HepG2 (cell line): Measurements from ENCODE around the gene REM2. TPM values are rescaled to one million over a fixed set of nuclear protein-coding genes. Genes with fewer than 3 reads are reported as not detected.

Experiments used
- CREB1 ChIP-seq, 2 experiments: fragments of 450-650 bp in 1 of 2; IDR thresholded peaks; 2 replicates each; pipeline ENCODE4 v1.6.1; 2016 to 2017; ENCODE audit warnings: control low read depth in 1 of 2, mild to moderate bottlenecking in 1 of 2, missing compliant biosample characterization in 1 of 2, missing genetic modification characterization in 1 of 2
- DDIT3 ChIP-seq: sonication (generic); formaldehyde crosslinking; IDR thresholded peaks from 2 replicates; pipeline ENCODE4 v1.4.0; 2020; ENCODE audit warnings: mild to moderate bottlenecking, missing genetic modification reagents
- FOXA1 ChIP-seq, 2 experiments: fragments of 450-650 bp in 1 of 2; sonication (generic) in 1 of 2; formaldehyde crosslinking in 1 of 2; IDR thresholded peaks; 2 replicates each; pipeline versions ENCODE4 v1.4.0 to v1.6.1; 2016 to 2020; ENCODE audit warnings: missing genetic modification reagents in 1 of 2
- GABPA ChIP-seq, 2 experiments: IDR thresholded peaks; 2 replicates each; pipeline ENCODE4 v1.6.1; 2011 to 2016; ENCODE audit warnings: low read depth in 2 of 2, low read length in 1 of 2, missing biosample characterization in 1 of 2, missing genetic modification characterization in 1 of 2
- HNRNPK ChIP-seq: fragments of 200-400 bp; formaldehyde crosslinking; IDR thresholded peaks from 2 replicates; pipeline ENCODE4 v1.6.1; 2018; ENCODE audit warnings: low read length, low read depth, moderate library complexity, mild to moderate bottlenecking; ENCODE audit not compliant: poor library complexity, severe bottlenecking
- HNRNPUL1 ChIP-seq: fragments of 200-400 bp; formaldehyde crosslinking; IDR thresholded peaks from 2 replicates; pipeline ENCODE4 v1.6.1; 2017; ENCODE audit warnings: low read depth, mild to moderate bottlenecking, low read length, moderate library complexity
- KLF13 ChIP-seq: sonication (generic); formaldehyde crosslinking; IDR thresholded peaks from 2 replicates; pipeline ENCODE4 v1.4.0; 2020; ENCODE audit warnings: mild to moderate bottlenecking, missing genetic modification reagents
- KLF15 ChIP-seq: sonication (generic); formaldehyde crosslinking; IDR thresholded peaks from 2 replicates; pipeline ENCODE4 v1.8.1; 2023; ENCODE audit warnings: borderline replicate concordance, mild to moderate bottlenecking, inconsistent platforms, missing genetic modification reagents, mixed read lengths
- MLLT10 ChIP-seq: sonication (generic); formaldehyde crosslinking; IDR thresholded peaks from 2 replicates; pipeline ENCODE4 v1.4.0; 2020; ENCODE audit warnings: missing genetic modification reagents
- ONECUT2 ChIP-seq: sonication (generic); formaldehyde crosslinking; IDR thresholded peaks from 2 replicates; pipeline ENCODE4 v1.4.0; 2020; ENCODE audit warnings: missing genetic modification reagents
- SMARCE1 ChIP-seq: fragments of 450-650 bp; IDR thresholded peaks from 2 replicates; pipeline ENCODE4 v1.6.1; 2017; ENCODE audit warnings: borderline replicate concordance
- SP5 ChIP-seq: IDR thresholded peaks from 2 replicates; pipeline ENCODE4 v1.6.1; 2016; ENCODE audit warnings: low read depth, borderline replicate concordance
- TCF12 ChIP-seq, 2 experiments: fragments of 450-650 bp in 1 of 2; sonication (generic) in 1 of 2; formaldehyde crosslinking in 1 of 2; IDR thresholded peaks; 2 replicates each; pipeline versions ENCODE4 v1.6.1 to v1.8.0; 2017 to 2022; ENCODE audit warnings: antibody characterized with exemption in 1 of 2, mild to moderate bottlenecking in 1 of 2, missing genetic modification reagents in 1 of 2, moderate library complexity in 1 of 2
- ZFAT ChIP-seq: sonication (generic); formaldehyde crosslinking; conservative IDR thresholded peaks from 2 replicates; pipeline ENCODE4 v1.8.1; 2023; ENCODE audit warnings: missing genetic modification reagents, inconsistent platforms
- ZNF3 ChIP-seq: IDR thresholded peaks from 2 replicates; pipeline ENCODE4 v1.7.0; 2017; ENCODE audit warnings: inconsistent platforms
- ZNF30 ChIP-seq: sonication (generic); formaldehyde crosslinking; IDR thresholded peaks from 2 replicates; pipeline ENCODE4 v1.5.0; 2020; ENCODE audit warnings: mild to moderate bottlenecking, missing genetic modification reagents
- ZNF484 ChIP-seq: sonication (generic); formaldehyde crosslinking; IDR thresholded peaks from 2 replicates; pipeline ENCODE4 v1.5.1; 2020; ENCODE audit warnings: mild to moderate bottlenecking, low read depth, missing genetic modification reagents, borderline replicate concordance
- ZNF678 ChIP-seq: sonication (generic); formaldehyde crosslinking; IDR thresholded peaks from 2 replicates; pipeline ENCODE4 v1.4.0; 2020; ENCODE audit warnings: mild to moderate bottlenecking, missing genetic modification reagents
- ZUFSP ChIP-seq: sonication (generic); formaldehyde crosslinking; IDR thresholded peaks from 2 replicates; pipeline ENCODE4 v1.9.0; 2021; ENCODE audit warnings: missing genetic modification reagents, mild to moderate bottlenecking, borderline replicate concordance
- polyA plus RNA-seq, 8 experiments: library from polyadenylated mRNA; depleted of rRNA in 3 of 8; stranded (reverse) in 7 of 8; unstranded in 1 of 8; fragments of >200 nt; fragmentation: Illumina TruSeq in 4 of 8; extraction: Trizol in 4 of 8; gene quantifications; 2 replicates each; pipeline versions ENCODE4 v1.2.1 to v1.2.3, GENCODE V29; 2011 to 2016; ENCODE audit warnings: low read depth in 4 of 8, missing spikeins in 1 of 8, mixed read lengths in 1 of 8; ENCODE audit not compliant: insufficient read depth in 1 of 8
- total RNA-seq, 5 experiments: library from RNA; depleted of rRNA; stranded (reverse); fragments of >200 nt; fragmentation: Illumina TruSeq; extraction: Trizol; gene quantifications; 2 replicates each; pipeline ENCODE4 v1.2.3, GENCODE V29; 2016; ENCODE audit warnings: low read depth in 1 of 5
- TF ChIP-seq, protein P1 (sequence below): sonication (generic); formaldehyde crosslinking; IDR thresholded peaks from 2 replicates; pipeline ENCODE4 v1.9.0; 2021; ENCODE audit warnings: missing genetic modification reagents, mild to moderate bottlenecking, borderline replicate concordance
- TF ChIP-seq, protein P2 (sequence below): sonication (generic); formaldehyde crosslinking; IDR thresholded peaks from 2 replicates; pipeline ENCODE4 v1.5.1; 2020; ENCODE audit warnings: mild to moderate bottlenecking, missing genetic modification reagents

Gene REM2
- total and polyA plus RNA-seq, 2 of the 13 experiments (the other 11 are each of a cell fraction or from before 2014, with no cell fraction given), result 0.20 TPM; not detected in 1

- TF ChIP-seq ZUFSP (CRISPR knock-in tag) (no peak), TCF12 (IDR thresholded peaks at IDR 0.05) (no peak), TCF12 (CRISPR knock-in tag; IDR thresholded peaks at IDR 0.05) (no peak; the same call in none of the 2 replicates), GABPA (IDR thresholded peaks at IDR 0.05; ENCODE audit: low read depth, low read length) (no peak), GABPA (CRISPR knock-in tag; IDR thresholded peaks at IDR 0.05; ENCODE audit: low read depth) (peak; percentile 82), HNRNPUL1 (no peak), ONECUT2 (no peak), SP5 (no peak), KLF13 (0 out of 2 replicates have a peak, but pooled peaks have one; percentile 8), SMARCE1 (no peak), ZNF3 (peak; percentile 48), HNRNPK (no peak), ZNF484 (CRISPR knock-in tag) (no peak), ZNF30 (CRISPR knock-in tag) (no peak), KLF15 (no peak), FOXA1 (IDR thresholded peaks at IDR 0.05) (no peak), FOXA1 (CRISPR knock-in tag; IDR thresholded peaks at IDR 0.05) (no peak), ZNF678 (CRISPR knock-in tag) (peak; percentile 11; the same call in 1 of the 2 replicates), CREB1 (IDR thresholded peaks at IDR 0.05) (no peak), CREB1 (CRISPR knock-in tag; IDR thresholded peaks at IDR 0.05) (no peak), ZFAT (no peak), DDIT3 (CRISPR knock-in tag) (no peak), MLLT10 (no peak)
- TF ChIP-seq, protein P1, sequence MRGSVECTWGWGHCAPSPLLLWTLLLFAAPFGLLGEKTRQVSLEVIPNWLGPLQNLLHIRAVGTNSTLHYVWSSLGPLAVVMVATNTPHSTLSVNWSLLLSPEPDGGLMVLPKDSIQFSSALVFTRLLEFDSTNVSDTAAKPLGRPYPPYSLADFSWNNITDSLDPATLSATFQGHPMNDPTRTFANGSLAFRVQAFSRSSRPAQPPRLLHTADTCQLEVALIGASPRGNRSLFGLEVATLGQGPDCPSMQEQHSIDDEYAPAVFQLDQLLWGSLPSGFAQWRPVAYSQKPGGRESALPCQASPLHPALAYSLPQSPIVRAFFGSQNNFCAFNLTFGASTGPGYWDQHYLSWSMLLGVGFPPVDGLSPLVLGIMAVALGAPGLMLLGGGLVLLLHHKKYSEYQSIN (CRISPR knock-in tag), result no peak
- TF ChIP-seq, protein P2, sequence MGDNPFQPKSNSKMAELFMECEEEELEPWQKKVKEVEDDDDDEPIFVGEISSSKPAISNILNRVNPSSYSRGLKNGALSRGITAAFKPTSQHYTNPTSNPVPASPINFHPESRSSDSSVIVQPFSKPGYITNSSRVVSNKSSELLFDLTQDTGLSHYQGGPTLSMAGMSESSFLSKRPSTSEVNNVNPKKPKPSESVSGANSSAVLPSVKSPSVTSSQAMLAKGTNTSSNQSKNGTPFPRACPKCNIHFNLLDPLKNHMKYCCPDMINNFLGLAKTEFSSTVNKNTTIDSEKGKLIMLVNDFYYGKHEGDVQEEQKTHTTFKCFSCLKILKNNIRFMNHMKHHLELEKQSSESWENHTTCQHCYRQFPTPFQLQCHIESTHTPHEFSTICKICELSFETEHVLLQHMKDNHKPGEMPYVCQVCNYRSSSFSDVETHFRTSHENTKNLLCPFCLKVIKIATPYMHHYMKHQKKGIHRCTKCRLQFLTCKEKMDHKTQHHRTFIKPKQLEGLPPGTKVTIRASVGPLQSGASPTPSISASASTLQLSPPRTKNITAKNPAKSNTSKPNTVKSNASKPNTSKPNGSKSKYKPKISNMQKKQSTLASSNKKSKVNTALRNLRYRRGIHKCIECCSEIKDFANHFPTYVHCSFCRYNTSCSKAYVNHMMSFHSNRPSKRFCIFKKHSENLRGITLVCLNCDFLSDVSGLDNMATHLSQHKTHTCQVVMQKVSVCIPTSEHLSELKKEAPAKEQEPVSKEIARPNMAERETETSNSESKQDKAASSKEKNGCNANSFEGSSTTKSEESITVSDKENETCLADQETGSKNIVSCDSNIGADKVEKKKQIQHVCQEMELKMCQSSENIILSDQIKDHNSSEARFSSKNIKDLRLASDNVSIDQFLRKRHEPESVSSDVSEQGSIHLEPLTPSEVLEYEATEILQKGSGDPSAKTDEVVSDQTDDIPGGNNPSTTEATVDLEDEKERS (CRISPR knock-in tag), result no peak
Measured at GRCh38 chr14:22872033-22872832, 10.8 kb upstream of the REM2 start (continued).
